NCI-H526 (cell line): ENCODE measurements around the gene LSM7.

Source experiments
- DNase-seq, 2 experiments: peaks; one replicate each; lab custom pipeline; 2025; lab: John Stamatoyannopoulos, UW

Gene LSM7

GRCh38 chr19:2338055-2338615 lies 9.7 kb upstream of the LSM7 start:
- no peak for DNase-seq

DNA sequence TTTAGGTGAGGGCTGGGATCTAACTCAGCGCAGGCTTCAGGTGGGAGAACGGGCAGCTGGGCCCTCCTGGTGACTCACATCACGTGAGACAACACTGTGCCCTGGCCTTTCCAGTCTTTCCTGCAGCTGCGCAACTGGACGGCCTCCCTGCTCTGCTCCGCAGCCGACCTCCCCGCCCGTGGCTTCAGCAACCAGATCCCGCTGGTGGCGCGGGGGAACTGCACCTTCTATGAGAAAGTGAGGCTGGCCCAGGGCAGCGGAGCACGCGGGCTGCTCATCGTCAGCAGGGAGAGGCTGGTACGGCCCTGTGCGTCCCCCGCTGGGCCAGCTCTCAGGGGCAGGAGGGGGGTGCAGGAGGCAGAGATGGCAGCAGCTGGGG lies 8.9 kb upstream of the LSM7 start:
- DNase-seq, result peak in 1 of 2 experiments; percentile 26

DNA sequence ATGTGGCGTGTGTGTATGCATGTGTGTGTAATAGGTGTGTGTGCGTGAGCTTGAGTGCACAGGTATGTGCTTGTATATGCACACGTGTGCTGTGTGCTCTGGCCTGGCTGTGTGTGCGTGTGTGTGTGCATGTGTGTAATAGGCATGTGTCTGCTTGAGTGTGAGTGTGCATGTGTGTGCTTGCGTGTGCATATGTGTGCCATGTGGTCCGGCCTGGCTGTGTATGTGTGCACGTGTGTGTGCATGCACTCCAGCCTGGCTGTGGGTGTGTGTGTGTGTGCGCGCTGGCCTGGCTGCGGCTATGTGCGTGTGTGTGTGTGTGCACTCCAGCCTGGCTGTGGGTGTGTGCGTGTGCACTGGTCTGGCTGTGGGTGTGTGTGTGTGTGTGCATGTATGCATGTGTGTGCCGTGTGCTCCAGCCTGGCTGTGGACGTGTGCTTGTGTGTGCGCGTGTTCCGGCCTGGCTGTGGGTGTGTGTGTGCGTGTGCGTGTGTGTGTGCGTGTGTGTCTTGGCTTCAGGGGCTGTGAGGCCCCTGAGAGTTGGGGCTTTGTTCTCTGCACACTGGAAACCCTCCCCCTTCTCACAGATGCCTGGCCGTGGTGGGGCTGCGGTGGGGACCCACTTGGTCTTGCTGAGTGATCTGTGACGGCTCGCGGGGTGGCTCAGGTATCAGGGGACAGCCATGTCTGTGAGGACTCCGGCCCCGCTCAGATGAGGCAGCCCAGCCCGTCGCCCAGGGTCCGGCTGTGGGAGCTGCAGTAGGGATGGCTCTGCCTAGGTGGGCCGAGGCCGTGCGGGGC lies 8.3 kb upstream of the LSM7 start:
- no peak for DNase-seq

- DNase-seq, result no peak
Observed at GRCh38 chr19:2335848-2336247, 7.5 kb upstream of the LSM7 start.

DNA sequence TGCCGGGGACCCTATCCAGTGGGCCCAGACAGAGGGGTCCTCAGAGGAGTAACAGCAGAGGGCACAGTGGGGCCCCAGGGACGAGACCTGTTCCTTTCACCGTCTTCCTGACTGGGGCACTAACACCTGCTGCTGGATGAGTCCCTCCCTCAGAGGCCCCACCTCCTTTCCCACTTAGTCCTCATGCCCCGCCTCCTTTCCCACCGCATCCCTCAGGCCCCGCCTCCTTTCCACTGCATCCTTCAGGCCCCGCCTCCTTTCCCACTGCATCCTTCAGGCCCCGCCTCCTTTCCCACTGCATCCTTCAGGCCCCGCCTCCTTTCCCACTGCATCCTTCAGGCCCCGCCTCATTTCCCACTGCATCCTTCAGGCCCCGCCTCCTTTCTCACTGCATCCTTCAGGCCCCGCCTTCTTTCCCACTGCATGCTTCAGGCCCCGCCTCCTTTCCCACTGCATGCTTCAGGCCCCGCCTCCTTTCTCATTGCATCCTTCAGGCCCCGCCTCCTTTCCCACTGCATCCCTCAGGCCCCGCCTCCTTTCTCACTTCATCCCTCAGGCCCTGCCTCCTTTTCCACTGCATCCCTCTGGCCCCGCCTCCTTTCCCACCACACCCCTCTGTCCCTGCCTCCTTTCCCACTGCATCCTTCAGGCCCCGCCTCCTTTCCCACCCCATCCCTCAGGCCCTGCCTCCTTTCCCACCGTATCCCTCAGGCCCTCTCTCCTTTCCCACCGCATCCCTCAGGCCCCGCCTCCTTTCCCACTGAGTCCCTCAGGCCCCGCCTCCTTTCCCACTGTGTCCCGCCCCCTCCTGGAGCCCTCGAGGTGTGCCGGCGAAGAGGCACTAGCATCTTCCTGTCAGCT lies 6.8 kb upstream of the LSM7 start:
- DNase-seq, result no peak

DNA sequence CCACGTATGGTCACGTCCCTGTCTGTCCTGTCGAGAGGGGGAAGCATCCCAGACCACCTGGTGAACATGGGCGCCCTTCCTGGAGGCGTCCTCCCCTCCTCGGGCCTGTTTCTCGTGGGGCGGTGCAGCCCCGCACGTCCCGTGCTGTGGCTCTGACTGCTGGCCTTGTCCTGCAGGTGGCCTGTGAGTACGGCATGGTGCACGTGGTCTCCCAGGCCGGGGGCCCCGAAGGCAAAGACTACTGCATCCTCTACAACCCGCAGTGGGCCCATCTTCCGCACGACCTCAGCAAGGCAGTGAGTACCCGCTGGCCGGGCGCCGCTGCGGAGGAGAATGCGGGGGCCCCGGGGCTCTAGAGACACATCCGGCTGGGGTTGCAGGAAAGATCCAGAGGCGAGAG lies 6.0 kb upstream of the LSM7 start:
- DNase-seq, result no peak

GRCh38 chr19:2333807-2334211 lies 5.4 kb upstream of the LSM7 start:
- no peak for DNase-seq

- peak; percentile 54 to 81 for DNase-seq
Observed at GRCh38 chr19:2333027-2333806, 4.8 kb upstream of the LSM7 start.

- peak; percentile 47 to 67 for DNase-seq
Observed at GRCh38 chr19:2332341-2333026, 4.1 kb upstream of the LSM7 start.

DNA sequence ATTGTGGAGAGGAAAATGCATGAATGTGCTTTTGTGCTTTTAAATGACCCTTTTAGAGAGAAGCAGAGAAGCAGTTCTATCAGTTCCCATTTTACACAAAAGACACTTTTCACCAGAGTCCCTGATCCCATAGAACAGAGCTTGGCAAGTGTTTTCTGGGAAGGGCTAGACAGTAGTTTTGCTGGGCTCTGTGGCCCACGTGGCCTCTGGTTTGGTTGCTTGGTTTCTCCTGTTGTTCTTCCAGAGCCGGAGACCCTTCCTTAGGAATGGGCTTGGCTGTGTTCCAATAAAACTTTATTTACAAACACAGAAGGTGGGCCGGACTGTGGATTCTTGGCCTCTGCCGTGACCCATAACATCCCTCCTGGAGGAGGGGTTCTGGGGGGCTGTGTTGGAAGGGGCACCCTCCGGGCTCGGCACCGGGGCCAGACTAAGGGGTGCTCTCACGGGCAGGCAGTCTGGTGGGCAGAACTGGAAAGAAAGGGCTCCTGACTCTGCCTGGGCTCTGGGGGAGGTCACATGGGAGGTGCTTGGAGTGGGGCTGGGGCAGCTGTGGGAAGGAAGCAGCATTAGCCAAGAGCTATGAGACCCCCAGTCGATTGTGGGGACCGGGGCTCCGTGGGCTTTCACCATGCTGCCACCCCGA lies 3.3 kb upstream of the LSM7 start:
- DNase-seq, result no peak

GRCh38 chr19:2330632-2331284 lies 2.4 kb upstream of the LSM7 start:
- DNase-seq, result peak in 1 of 2 experiments; percentile 42

DNA sequence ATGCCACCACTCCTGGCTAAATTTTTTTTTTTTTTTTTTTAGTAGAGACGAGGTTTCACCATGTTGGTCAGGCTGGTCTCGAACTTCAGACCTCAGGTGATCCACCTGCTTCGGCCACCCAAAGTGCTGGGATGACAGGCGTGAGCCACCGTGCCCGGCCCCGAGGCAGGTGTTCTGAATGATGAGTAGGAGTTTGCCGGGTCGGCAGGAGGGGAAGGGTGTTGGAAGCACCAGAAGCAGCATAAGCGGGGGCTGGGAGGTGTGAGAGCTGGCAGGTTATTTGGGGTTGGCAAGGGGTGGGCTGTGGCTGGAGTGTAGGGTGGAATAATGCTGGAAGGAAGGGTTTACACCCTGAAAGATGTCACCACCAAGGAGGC lies 1.9 kb upstream of the LSM7 start:
- DNase-seq, result no peak

DNA sequence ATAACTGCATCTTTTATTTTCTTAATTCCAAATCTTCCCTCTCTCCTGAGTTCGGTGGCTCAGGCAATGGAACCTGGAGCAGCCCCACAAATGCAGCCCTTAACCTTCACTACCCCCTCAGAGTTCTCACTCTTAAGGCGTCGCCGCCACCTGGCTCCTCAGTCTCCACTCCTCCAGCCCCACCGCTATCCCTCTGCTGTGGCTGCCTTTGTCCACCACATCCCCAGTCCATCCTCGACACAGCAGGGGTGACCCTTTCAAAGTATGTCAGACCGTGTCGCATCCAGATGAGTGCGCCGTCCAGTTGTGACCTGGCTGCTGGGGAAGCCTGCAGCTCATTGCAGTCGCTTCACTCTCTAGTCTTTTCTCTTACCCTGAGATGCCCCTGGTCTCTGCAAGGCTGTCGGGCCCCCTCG lies 1.1 kb upstream of the LSM7 start:
- no peak for DNase-seq

- no peak for DNase-seq
Observed at GRCh38 chr19:2329149-2329478, 728 bp upstream of the LSM7 start.

DNA sequence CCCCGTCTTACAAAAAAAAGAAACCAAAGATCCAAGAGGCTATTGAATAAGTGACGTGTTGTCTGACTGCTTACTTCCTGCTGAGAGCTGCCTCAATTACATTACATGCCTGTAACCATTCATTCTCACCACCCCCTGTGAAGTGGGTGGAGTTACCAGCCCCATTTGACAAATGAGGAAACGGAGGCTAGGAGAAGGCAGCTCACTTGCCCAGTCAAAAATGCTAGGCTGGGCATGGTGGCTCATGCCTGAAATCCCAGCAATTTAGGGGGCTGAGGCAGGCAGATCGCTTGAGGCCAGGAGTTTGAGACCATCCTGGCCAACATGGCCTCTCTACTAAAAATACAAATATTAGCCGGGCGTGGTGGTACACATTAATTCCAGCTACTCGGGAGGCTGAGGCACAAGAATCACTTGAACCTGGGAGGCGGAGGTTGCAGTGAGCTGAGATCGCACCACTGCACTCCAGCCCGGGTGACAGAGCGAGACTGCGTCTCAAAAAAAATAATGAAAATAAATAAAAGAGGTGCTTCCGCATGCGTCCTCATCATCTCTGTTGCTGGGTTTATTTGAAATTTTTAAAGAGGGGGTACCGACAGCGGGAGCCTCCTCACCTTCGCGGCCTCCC lies 499 bp downstream of the LSM7 start:
- peak in 1 of 2 experiments; percentile 32 for DNase-seq

- no peak for DNase-seq
Observed at GRCh38 chr19:2326699-2327360, 1.6 kb downstream of the LSM7 start.

DNA sequence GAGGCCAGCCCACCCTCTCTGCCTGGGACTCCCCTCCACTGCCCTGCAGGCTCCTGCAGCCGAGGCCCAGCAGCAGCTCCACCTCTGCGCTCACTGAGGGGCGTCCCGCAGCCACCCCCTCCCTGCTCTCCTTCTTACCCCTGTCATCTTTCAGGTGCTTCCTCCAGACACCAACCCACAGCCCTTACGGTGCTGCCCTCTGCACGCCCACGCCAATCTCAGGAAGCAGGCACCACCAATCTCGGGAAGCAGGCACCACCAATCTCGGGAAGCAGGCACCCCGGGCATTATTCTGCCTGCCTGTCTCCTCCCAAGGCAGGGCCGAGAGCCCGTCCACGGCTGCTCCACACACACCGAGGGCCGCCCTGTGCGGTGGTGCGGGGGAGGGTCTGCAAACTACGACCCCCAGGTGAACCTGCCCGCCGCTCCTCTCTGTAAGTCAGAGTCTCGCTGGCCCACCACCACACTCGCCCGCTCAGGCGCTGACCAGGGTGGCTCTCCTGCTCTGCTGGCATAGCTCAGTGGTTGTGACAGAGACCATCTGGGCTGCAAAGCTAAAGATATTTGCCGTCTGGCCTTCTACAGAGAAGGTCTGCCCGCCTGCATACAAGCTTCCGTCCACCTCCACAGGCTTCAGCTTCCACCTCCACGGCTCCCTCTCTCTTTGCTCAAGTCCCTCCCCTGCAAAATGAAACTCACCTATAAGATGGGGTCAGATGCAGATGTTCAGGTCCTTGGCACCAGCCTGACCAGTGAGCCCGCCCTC lies 2.9 kb downstream of the LSM7 start:
- DNase-seq, result no peak

DNA sequence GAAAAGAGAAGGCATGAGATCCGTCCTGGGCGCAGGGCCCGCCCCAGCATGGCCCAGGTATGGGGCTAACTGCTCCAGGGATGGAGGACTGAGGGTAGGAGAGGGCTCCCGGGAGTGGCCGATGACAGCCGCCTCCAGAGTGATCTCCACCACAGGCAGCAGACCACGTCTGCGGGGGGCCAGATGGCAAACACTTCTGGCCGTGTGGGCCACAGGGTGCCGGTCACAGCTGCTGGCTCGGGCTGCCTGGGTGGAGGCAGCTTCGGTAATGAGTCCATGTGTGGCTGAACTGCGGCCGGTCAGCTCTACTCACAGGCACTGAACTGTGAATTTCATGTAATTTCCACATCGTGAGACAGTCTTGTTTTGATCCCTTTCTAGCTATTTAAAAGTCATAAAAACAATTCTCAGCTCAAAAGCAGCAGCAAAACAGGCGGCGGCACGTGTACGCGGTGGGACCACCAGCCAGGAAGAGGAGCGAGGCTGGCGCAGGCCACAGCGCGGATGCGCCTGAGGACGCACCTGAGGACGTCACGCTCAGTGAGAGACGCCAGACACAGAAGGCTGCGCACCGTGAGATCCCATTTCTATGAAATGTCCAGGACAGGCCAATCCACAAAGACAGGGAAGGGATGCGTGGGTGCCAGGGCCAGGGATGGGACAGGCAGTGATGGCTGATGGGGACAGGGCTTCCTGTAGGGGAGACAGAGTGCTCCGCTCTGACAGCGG lies 4.0 kb downstream of the LSM7 start:
- no peak for DNase-seq
